ENCODE measurements around the gene LRRN2.
A peak's percentile ranks its signal among the peaks of the same experiment; 100 is the strongest.

DNA sequence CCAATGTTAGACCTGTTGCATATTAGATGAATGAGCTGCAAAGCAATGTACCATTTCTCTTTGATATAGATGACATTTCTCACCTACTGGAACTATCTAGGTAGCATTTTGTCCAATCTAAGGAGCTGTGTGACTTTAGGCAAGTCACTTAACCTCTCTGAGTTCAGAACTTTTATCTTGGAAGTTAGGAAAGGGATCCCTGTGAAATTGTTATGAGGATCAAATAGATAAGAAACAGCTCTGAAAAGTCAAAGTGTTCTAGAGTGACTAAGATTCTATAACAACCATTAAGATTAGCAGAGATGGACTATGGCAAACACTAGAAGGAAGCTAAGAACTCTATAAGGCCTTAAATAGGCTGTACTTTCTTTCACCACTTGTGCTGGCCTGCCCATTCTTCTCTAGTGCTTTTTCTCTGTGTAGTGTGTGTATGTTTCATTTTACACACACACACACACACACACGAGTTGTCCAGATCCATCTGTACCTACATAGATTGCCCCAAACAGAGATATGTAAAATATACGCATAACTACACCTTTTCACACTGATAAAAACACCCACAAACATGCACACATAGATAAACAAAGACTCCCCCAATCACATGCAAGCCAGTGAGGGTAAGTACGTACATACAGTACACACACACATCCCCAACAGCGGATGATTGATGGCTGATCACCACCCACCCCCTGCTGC, 19.4 kb upstream of the LRRN2 start:
- no peak for TF ChIP-seq FOXA1 (IDR thresholded peaks at IDR 0.05)
- no peak for TF ChIP-seq LEF1 (IDR thresholded peaks at IDR 0.05; ENCODE audit: borderline replicate concordance)
- no peak for TF ChIP-seq ZNF384 (IDR thresholded peaks at IDR 0.05)
- no peak for TF ChIP-seq SUZ12 (IDR thresholded peaks at IDR 0.05)
- TF ChIP-seq, protein P1, sequence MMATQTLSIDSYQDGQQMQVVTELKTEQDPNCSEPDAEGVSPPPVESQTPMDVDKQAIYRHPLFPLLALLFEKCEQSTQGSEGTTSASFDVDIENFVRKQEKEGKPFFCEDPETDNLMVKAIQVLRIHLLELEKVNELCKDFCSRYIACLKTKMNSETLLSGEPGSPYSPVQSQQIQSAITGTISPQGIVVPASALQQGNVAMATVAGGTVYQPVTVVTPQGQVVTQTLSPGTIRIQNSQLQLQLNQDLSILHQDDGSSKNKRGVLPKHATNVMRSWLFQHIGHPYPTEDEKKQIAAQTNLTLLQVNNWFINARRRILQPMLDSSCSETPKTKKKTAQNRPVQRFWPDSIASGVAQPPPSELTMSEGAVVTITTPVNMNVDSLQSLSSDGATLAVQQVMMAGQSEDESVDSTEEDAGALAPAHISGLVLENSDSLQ (IDR thresholded peaks at IDR 0.05), result 0 out of 2 replicates have a peak, but pooled peaks have one; percentile 2
- no peak for TF ChIP-seq ELF4 (IDR thresholded peaks at IDR 0.05)
- TF ChIP-seq SP1 (IDR thresholded peaks at IDR 0.05), result no peak
- TF ChIP-seq BHLHE40 (IDR thresholded peaks at IDR 0.05; ENCODE audit: borderline replicate concordance), result no peak
- TF ChIP-seq FOXK2 (IDR thresholded peaks at IDR 0.05), result no peak
- no peak for TF ChIP-seq CTBP1 (IDR thresholded peaks at IDR 0.05; ENCODE audit: borderline replicate concordance)
- no peak for TF ChIP-seq ARNT (IDR thresholded peaks at IDR 0.05)
- TF ChIP-seq FOXM1 (IDR thresholded peaks at IDR 0.05; ENCODE audit: borderline replicate concordance), result no peak
- TF ChIP-seq TARDBP (IDR thresholded peaks at IDR 0.05), result no peak
- TF ChIP-seq HDGF (IDR thresholded peaks at IDR 0.05; ENCODE audit: borderline replicate concordance), result no peak
